Thyroid gland (tissue), 4 donors: ENCODE results near the gene TGM5.

Experiments used
- CTCF ChIP-seq, 6 experiments: fragments of 200-600 bp in 3 of 6; fragments of 450-650 bp in 3 of 6; sonication (generic) in 3 of 6; IDR thresholded peaks; one replicate each; pipeline ENCODE4 v1.5.1; 2016 to 2019; ENCODE audit warnings: antibody characterized with exemption in 6 of 6, mild to moderate bottlenecking in 2 of 6, inconsistent platforms in 1 of 6, moderate library complexity in 1 of 6
- POLR2A ChIP-seq, 2 donors: fragments of 450-650 bp; IDR thresholded peaks; one replicate each; pipeline ENCODE4 v1.6.1; 2017; ENCODE audit warnings: antibody characterized with exemption in 2 of 2, mild to moderate bottlenecking in 2 of 2, moderate library complexity in 1 of 2

GRCh38 chr15:43211224-43211735, 55.4 kb downstream of the TGM5 start:
- TF ChIP-seq CTCF (IDR thresholded peaks at IDR 0.05) (no peak), POLR2A (IDR thresholded peaks at IDR 0.05) (no peak)
